Measurements from ENCODE around the gene CNGB1.

GRCh38 chr16:57971848-57972247 is 920 bp upstream of the CNGB1 start:
- TF ChIP-seq EP300 (IDR thresholded peaks at IDR 0.05; ENCODE audit: borderline replicate concordance) (no peak), EGR1 (IDR thresholded peaks at IDR 0.05) (no peak), FOXM1 (IDR thresholded peaks at IDR 0.05; ENCODE audit: borderline replicate concordance, low read depth) (no peak), ZBTB7A (IDR thresholded peaks at IDR 0.05; ENCODE audit: low read depth) (no peak), REST (IDR thresholded peaks at IDR 0.05; ENCODE audit: low read depth) (no peak), RAD21 (IDR thresholded peaks at IDR 0.05; ENCODE audit: low read depth) (no peak), TCF12 (IDR thresholded peaks at IDR 0.05; ENCODE audit: low read depth) (no peak), MAX (IDR thresholded peaks at IDR 0.05) (no peak), TAF1 (IDR thresholded peaks at IDR 0.05; ENCODE audit: low read depth) (no peak), YY1 (IDR thresholded peaks at IDR 0.05; ENCODE audit: low read depth) (no peak), TEAD4 (IDR thresholded peaks at IDR 0.05) (no peak), NFIC (IDR thresholded peaks at IDR 0.05) (peak; percentile 35; the same call in 1 of the 2 replicates), USF1 (IDR thresholded peaks at IDR 0.05) (no peak), CREB1 (IDR thresholded peaks at IDR 0.05; ENCODE audit: low read depth) (no peak)
